ENCODE data around the gene TSPAN11. TPM values are rescaled to one million over a fixed set of nuclear protein-coding genes. Genes with fewer than 3 reads are reported as not detected.

The TSPAN11 gene
- total and polyA plus RNA-seq, 4 donors = 0.13 to 1.2 (median 0.44) TPM

- no peaks in the 10 kb centered on the region for H3K9me3 ChIP-seq (ENCODE audit: control insufficient read depth in 4 of 4, low read length in 3 of 4)
- WGBS = 59% methylated on average over 11 of the region's 11 CpGs
- no peak overlapping the region for H3K27ac ChIP-seq (ENCODE audit: low read depth in 1 of 2, low read length in 2 of 2)
- H3K9ac ChIP-seq (ENCODE audit: low read depth in 1 of 2, low read length in 2 of 2) = no peak overlapping the region
- TF ChIP-seq YY1 (IDR thresholded peaks at IDR 0.05) (no peak), GABPA (IDR thresholded peaks at IDR 0.05 in 1 of 2, conservative IDR thresholded peaks at IDR 0.05 in 1 of 2) (no peak), JUND (IDR thresholded peaks at IDR 0.05) (no peak), ATF3 (IDR thresholded peaks at IDR 0.05) (no peak), ZBTB33 (IDR thresholded peaks at IDR 0.05) (no peak), RAD21 (IDR thresholded peaks at IDR 0.05) (no peak), HNF4G (IDR thresholded peaks at IDR 0.05) (no peak), SP1 (IDR thresholded peaks at IDR 0.05) (no peak), TAF1 (conservative IDR thresholded peaks at IDR 0.05) (no peak), CTCF (IDR thresholded peaks at IDR 0.05; ENCODE audit: low read depth, low read length, missing input control) (no peak), REST (IDR thresholded peaks at IDR 0.05) (no peak)
- no peaks in the 10 kb centered on the region for H3K36me3 ChIP-seq (ENCODE audit: control insufficient read depth in 4 of 4, insufficient read depth in 3 of 4, low read depth in 1 of 4, low read length in 3 of 4)
- H3K4me1 ChIP-seq (ENCODE audit: control insufficient read depth in 4 of 4, insufficient read depth in 4 of 4, low read length in 3 of 4) = peaks cover 0 to 5% (median 3%) of the 10 kb centered on the region in 4 donors
- peaks cover 0 to 4% (median 1%) of the 10 kb centered on the region in 4 donors for H3K27me3 ChIP-seq (ENCODE audit: control insufficient read depth in 4 of 4, insufficient read depth in 4 of 4, low read length in 3 of 4)
- H3K4me3 ChIP-seq (ENCODE audit: low read depth in 1 of 3, low read length in 3 of 3) = peak overlapping the region in 1 of 3 donors; percentile 30
- DNase-seq (ENCODE audit: low spot score) = no peak
Observed at GRCh38 chr12:30925607-30926242, 823 bp upstream of the TSPAN11 start.

- whole genome bisulfite sequencing = 90% methylated on average over 7 of the region's 7 CpGs
- no peak for DNase-seq (ENCODE audit: low spot score)
Observed at GRCh38 chr12:30927222-30927611, 669 bp downstream of the TSPAN11 start.

More at GRCh38 chr12:30927222-30927611, 669 bp downstream of the TSPAN11 start:
- TF ChIP-seq ZBTB33 (IDR thresholded peaks at IDR 0.05) (no peak), FOXA1 (IDR thresholded peaks at IDR 0.05) (no peak), HNF4G (IDR thresholded peaks at IDR 0.05) (no peak), ATF3 (IDR thresholded peaks at IDR 0.05) (no peak), FOXA2 (IDR thresholded peaks at IDR 0.05) (no peak), MAX (IDR thresholded peaks at IDR 0.05) (no peak), GABPA (IDR thresholded peaks at IDR 0.05 in 1 of 2, conservative IDR thresholded peaks at IDR 0.05 in 1 of 2) (no peak), CTCF (IDR thresholded peaks at IDR 0.05; ENCODE audit: low read depth, low read length, missing input control) (no peak), SP1 (IDR thresholded peaks at IDR 0.05) (no peak), YY1 (IDR thresholded peaks at IDR 0.05) (no peak), RAD21 (IDR thresholded peaks at IDR 0.05) (no peak), EGR1 (IDR thresholded peaks at IDR 0.05; ENCODE audit: low read depth in 2 of 2) (no peak)
- Histone ChIP-seq H3K27ac (ENCODE audit: low read depth in 1 of 2, low read length in 2 of 2) (no peak overlapping the region), H3K4me1 (ENCODE audit: control insufficient read depth in 4 of 4, insufficient read depth in 4 of 4, low read length in 3 of 4) (peaks cover 0 to 5% (median 3%) of the 10 kb centered on the region in 4 donors), H3K9me3 (ENCODE audit: control insufficient read depth in 4 of 4, low read length in 3 of 4) (no peaks in the 10 kb centered on the region), H3K27me3 (ENCODE audit: control insufficient read depth in 4 of 4, insufficient read depth in 4 of 4, low read length in 3 of 4) (peaks cover 0 to 4% (median 1%) of the 10 kb centered on the region in 4 donors), H3K9ac (ENCODE audit: low read depth in 1 of 2, low read length in 2 of 2) (no peak overlapping the region), H3K36me3 (ENCODE audit: control insufficient read depth in 4 of 4, insufficient read depth in 3 of 4, low read depth in 1 of 4, low read length in 3 of 4) (no peaks in the 10 kb centered on the region), H3K4me3 (ENCODE audit: low read depth in 1 of 3, low read length in 3 of 3) (no peak overlapping the region)
